Lower leg skin (tissue), 4 donors: ENCODE results near the gene NDUFAF4. TPM values are rescaled to one million over a fixed set of nuclear protein-coding genes. Genes with fewer than 3 reads are reported as not detected.
A peak's percentile ranks its signal among the peaks of the same experiment; 100 is the strongest.

Experiments used
- DNase-seq, 2 donors: peaks; one replicate each; pipeline ENCODE4 v3.0.0-alpha.2; 2019; ENCODE audit warnings: low spot score in 2 of 2
- H3K4me3 ChIP-seq: fragments of 200-600 bp; sonication (generic); 2 replicates; pipeline ENCODE4 v1.5.1; 2017; ENCODE audit warnings: mild to moderate bottlenecking, low read depth; ENCODE audit not compliant: poor library complexity, severe bottlenecking
- POLR2A ChIP-seq, 2 donors: fragments of 450-650 bp; IDR thresholded peaks; one replicate each; pipeline ENCODE4 v1.6.1; 2016 to 2017; ENCODE audit warnings: antibody characterized with exemption in 2 of 2, mild to moderate bottlenecking in 1 of 2, moderate library complexity in 1 of 2
- WGBS, 2 donors: methylation state at CpG; one replicate each; pipeline ENCODE4 v1.1.5; 2018; 5-methylcytosine and 5-hydroxymethylcytosine counted together
- intact Hi-C: fragments of 100-400 bp; cut with DNase I; formaldehyde crosslinking; loops from one replicate; pipeline ENCODE4 v1.15.0; 2023; ENCODE audit warnings: low total_unique reads
- total RNA-seq, 4 donors: library from RNA; depleted of rRNA; stranded (reverse); fragments of >200 nt; gene quantifications; one replicate each; pipeline ENCODE4 v1.1.0, GENCODE V29; 2016
- TF ChIP-seq, protein P1 (sequence below), 3 donors: fragments of 450-650 bp; IDR thresholded peaks; one replicate each; pipeline ENCODE4 v1.5.1; 2016; ENCODE audit warnings: antibody characterized with exemption in 3 of 3, mild to moderate bottlenecking in 3 of 3, moderate library complexity in 2 of 3

The NDUFAF4 gene
- total RNA-seq, 4 donors from 2014 or later, result 6.7 to 19.6 (median 16.4) TPM

DNA sequence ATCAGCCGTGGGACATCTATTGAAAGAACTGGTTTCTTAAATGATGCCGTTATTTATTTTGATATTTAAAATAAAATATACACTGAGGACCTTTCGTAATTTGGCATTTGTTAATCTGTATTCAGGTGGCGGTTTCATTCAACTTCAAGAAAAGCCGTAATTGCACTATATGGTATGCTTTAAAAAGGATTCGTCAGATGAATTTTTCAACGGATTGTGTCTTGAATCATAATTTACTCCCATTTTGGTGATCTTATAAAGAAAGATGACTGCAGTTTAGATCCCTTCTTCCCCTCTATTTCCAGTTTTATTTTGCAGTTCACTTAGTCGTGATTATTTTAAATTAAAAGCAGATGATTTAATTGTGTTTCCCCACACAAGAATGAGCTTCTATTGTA is 27.6 kb upstream of the NDUFAF4 start:
- intact Hi-C loops, result no loop called here
- 31 to 35% methylated on average over 8 of the region's 8 CpGs for WGBS, 2 donors

GRCh38 chr6:96923871-96924493 is 26.3 kb upstream of the NDUFAF4 start:
- 6 to 15% methylated on average over 10 to 23 of the region's 34 CpGs for WGBS, 2 donors
- peak overlapping the region; percentile 30 for H3K4me3 ChIP-seq
- DNase-seq, result peak in 1 of 2 donors; percentile 20
- intact Hi-C loops, result no loop called here
- no peak for TF ChIP-seq POLR2A (IDR thresholded peaks at IDR 0.05)
- TF ChIP-seq, protein P1, sequence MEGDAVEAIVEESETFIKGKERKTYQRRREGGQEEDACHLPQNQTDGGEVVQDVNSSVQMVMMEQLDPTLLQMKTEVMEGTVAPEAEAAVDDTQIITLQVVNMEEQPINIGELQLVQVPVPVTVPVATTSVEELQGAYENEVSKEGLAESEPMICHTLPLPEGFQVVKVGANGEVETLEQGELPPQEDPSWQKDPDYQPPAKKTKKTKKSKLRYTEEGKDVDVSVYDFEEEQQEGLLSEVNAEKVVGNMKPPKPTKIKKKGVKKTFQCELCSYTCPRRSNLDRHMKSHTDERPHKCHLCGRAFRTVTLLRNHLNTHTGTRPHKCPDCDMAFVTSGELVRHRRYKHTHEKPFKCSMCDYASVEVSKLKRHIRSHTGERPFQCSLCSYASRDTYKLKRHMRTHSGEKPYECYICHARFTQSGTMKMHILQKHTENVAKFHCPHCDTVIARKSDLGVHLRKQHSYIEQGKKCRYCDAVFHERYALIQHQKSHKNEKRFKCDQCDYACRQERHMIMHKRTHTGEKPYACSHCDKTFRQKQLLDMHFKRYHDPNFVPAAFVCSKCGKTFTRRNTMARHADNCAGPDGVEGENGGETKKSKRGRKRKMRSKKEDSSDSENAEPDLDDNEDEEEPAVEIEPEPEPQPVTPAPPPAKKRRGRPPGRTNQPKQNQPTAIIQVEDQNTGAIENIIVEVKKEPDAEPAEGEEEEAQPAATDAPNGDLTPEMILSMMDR (IDR thresholded peaks at IDR 0.05), result no peak

More for the DNA sequence above, 27.6 kb upstream of the NDUFAF4 start:
- no peak for DNase-seq
- peak overlapping the region; percentile 30 for H3K4me3 ChIP-seq
- no peak for TF ChIP-seq POLR2A (IDR thresholded peaks at IDR 0.05)
- TF ChIP-seq, protein P1 (IDR thresholded peaks at IDR 0.05), result no peak

GRCh38 chr6:96923400-96923799 is 25.7 kb upstream of the NDUFAF4 start:
- DNase-seq, result no peak
- no peak overlapping the region for H3K4me3 ChIP-seq
- TF ChIP-seq POLR2A (IDR thresholded peaks at IDR 0.05), result no peak
- TF ChIP-seq, protein P1 (IDR thresholded peaks at IDR 0.05), result no peak
- intact Hi-C loops, result no loop called here
- 75 to 79% methylated on average over 3 of the region's 3 CpGs for WGBS, 2 donors

DNA sequence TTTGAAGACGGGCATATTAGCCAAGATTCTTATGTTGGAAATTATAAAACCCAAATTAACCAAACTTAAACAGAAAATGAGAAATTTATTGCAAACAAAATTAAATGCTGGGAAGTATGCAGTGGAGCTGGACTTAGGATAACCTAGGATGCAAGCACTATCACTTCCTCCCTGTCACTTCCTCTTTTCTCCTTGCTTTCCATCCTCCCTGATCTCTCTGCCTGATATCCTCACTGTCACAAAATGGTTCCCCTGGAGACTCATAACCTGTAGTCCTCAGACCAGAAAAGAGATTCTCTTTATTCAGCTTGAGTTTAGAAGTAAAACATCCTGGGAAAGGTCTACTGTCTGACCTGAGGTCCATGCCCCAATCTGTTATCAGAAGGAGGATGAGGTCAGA is 19.4 kb upstream of the NDUFAF4 start:
- TF ChIP-seq, protein P1 (IDR thresholded peaks at IDR 0.05), result no peak
- TF ChIP-seq POLR2A (IDR thresholded peaks at IDR 0.05), result no peak
- DNase-seq, result no peak
- intact Hi-C loops, result no loop called here
- WGBS, 2 donors, result 91 to 92% methylated on average over 1 of the region's 1 CpG
- no peak overlapping the region for H3K4me3 ChIP-seq

DNA sequence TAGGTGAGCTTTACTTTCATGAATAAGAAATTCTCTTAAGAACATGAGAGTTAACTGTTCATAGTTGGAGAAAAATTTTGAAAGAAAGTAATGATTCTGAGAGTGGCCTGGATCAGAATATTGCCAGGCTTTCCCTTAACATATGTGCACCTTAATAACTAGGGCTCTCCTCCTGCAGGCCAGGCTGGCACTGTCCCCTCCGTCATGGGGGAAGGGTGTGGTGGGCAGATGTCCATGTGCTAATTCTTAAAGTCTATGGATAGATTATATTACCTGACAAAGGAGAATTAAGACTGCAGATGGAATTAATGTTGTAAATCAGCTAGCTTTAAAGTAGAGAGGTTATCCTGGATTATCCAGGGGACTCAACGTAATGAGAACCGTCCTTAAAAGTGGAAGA is 15.9 kb upstream of the NDUFAF4 start:
- no peak for TF ChIP-seq POLR2A (IDR thresholded peaks at IDR 0.05)
- TF ChIP-seq, protein P1 (IDR thresholded peaks at IDR 0.05), result no peak
- DNase-seq, result no peak
- H3K4me3 ChIP-seq, result no peak overlapping the region
- WGBS, 2 donors, result 47 to 68% methylated on average over 3 of the region's 3 CpGs
- intact Hi-C loops, result no loop called here

DNA sequence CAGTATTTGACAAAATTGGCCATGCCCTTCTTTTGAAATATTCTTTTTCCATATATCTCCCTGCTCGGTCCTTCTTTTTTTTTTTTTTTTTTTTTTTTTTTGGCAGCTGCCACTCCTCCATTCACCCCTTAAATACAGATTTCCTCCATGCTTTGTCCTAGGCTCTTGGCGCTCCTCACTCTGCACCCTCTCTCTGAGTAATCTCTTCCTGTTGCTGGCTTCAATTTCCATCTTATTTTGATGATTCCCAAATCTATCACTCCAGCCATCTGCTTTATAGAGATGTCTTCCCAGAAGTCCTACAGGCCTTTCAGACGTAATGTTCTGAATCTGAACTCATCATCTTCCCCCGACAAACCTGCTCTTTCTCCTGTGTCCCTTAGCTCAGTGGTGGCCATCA is 14.1 kb upstream of the NDUFAF4 start:
- WGBS, 2 donors, result 67 to 82% methylated on average over 4 of the region's 4 CpGs
- TF ChIP-seq, protein P1 (IDR thresholded peaks at IDR 0.05), result no peak
- no peak for TF ChIP-seq POLR2A (IDR thresholded peaks at IDR 0.05)
- intact Hi-C loops, result no loop called here

More for the DNA sequence above, 14.1 kb upstream of the NDUFAF4 start:
- DNase-seq, result no peak
- no peak overlapping the region for H3K4me3 ChIP-seq
